GM19324 (cell line): ENCODE results near the gene SLC4A11.

Source experiments
- ATAC-seq: cut with Tn5 transposase; IDR thresholded peaks from one replicate; pipeline ENCODE4 v1.9.1; 2021; ENCODE audit warnings: mild to moderate bottlenecking, moderate library complexity; ENCODE audit not compliant: unreplicated experiment, low FRiP score

Gene SLC4A11

DNA sequence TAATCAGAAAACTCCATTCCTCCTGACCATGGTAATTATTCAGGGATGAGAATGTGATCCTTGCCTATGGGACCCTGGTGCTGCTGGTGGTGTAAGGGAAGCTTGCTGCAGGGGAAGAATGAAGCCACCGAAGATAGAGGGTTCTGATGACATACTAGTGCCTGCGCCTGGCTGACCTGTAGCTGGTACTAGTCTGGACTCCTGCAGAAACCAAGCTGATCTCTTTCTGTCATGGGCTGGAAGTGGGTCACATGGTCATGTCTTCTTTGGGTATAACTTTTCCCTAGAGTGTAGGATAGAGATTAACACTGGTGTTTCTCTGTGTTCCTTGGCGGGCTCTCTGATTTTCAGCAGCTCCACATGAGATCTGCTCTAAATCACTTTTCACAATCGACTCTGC, 8.6 kb upstream of the SLC4A11 start:
- no peak for ATAC-seq

DNA sequence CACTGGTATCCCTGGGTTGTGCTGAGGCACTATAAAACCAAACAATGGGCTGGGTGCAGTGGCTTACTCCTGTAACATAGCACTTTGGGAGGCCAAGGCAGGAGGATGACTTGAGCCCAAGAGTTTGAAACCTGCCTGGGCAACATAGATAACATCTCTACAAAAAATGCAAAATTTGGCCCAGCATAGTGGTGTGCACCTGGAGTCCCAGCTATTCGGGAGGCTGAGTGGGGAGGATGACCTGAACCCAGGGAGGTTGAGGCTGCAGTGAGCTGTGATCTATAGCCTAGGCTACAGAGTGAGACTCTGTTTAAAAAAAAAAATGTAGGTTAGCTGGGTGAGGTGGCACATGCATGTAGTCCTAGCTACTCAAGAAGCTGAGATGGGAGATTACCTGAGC, 7.7 kb upstream of the SLC4A11 start:
- ATAC-seq: no peak

DNA sequence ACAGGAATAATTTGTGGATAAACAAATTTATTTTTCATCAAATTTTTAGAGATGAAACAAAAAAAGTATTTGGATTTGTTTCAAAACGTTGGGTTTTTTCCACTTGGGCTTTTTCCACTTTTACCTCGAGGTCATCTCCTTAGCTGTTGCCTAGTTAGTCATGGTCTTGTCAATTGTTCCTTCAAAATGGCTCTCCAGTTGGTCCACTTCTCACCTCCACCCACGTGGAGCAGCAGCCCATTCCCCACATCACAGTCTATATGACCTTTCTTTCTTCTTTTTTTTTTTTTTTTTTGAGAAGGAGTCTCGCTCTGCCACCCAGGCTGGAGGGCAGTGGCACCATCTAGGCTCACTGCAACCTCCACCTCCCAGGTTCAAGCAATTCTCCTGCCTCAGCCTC, 6.7 kb upstream of the SLC4A11 start:
- no peak for ATAC-seq

DNA sequence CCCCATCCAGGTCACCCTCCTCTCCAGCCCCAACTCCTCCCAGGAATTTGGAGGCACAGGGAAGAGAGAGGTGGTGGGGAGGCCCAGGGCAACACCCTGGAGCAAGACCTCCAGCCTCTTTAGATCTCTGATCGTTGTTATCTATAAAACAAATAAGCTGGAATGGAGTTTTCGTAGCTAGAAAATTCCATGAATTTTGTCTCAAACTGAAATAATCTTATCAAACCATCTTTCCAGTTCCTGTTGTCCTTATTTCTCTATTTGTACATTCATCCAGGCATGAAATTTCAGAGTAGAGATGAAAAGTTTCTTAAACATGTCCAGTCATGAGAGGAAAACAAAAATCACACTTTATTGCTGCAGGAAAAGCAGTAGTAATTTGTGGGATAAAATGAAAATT, 6.2 kb upstream of the SLC4A11 start:
- no peak for ATAC-seq

DNA sequence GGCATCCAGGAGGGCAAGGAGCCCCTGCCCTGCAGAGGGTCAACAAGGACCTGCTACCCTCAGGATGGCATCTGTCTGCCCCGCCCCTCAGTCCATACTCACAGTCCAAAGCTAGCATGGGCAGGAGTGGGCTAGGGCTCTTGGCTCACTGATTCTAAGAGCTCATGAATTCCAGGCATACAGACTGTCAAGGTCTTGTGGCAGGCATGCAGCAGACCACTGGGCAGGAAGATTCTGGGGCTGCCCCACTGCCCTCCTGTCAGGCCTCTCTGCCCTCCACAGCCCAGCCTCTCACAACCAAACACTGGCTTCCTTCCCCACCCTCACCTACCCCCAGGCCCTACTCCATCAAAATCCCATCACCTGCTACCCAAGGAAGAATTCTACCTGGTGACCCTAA, 5.6 kb upstream of the SLC4A11 start:
- ATAC-seq: no peak

- no peak for ATAC-seq
Observed at GRCh38 chr20:3243718-3244358, 4.8 kb upstream of the SLC4A11 start.

- no peak for ATAC-seq
Observed at GRCh38 chr20:3242172-3242692, 3.2 kb upstream of the SLC4A11 start.

GRCh38 chr20:3240776-3241363, 1.9 kb upstream of the SLC4A11 start:
- ATAC-seq: no peak

DNA sequence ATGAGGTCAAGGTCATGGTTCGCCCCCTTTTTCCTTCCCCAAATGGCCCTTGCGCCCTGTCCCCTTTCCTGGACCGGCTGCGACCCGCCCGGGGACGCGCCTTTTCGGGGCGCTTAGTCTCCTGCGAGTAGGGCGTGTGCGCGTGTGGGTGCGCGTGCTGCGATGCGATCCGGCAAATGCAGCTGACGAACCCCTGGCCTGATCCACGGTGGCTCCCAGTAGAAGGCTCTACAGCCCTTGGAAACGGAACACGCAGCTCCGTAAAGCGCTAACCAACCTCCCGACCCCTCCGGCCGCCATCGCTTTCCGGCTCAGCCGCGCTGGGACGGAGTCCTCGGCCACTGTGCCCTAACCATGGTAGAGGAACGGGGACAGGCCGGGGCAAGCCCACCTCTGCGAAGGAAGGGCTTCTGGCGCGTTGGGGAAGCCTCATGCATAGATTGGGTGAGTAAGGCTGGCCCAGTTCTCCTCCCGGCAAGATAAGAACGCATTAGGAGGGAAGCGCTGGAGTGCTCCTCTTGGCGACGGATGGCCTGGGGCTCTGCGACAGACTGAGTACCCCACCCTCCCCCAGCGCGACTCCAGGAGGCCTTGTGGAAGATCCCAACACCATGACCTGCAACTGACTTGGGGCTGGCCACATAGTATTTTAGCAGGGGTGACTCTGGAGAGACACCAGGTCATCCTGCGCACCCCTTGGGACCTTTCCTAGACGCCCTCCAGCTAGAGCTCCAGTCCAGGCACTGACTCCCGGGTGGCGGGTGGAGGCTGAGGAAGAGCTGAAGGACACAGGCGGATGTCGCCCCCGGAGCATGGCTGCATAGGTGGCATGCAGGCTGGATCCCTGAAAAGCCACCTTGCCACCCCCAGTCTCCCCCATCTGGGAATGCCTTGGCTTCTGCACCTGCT, 1.1 kb upstream of the SLC4A11 start:
- ATAC-seq: no peak

DNA sequence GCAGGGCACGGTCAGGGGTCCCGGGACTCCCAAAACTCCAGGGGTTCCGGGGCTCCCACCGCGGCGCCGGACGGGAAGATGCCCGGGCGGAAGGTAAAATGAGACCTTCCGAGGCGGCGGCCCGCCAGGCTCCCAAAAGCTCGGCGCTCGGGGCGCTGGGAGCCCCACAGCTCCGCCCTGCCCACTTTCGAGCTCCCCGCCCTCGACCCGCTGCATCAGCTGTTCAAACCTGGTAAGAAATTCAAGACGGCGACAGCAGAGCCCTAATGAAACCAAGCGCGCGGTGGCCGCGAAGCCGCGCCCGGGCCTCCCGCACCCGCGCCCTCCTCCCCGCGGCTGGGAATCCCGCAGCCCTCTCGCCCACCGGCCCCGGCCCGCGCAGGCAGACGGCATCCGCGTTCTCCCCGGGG, 369 bp downstream of the SLC4A11 start:
- no peak for ATAC-seq

- ATAC-seq: no peak
Observed at GRCh38 chr20:3237958-3238615, 903 bp downstream of the SLC4A11 start.

GRCh38 chr20:3237011-3237957, 1.7 kb downstream of the SLC4A11 start:
- no peak for ATAC-seq

GRCh38 chr20:3235666-3236324, 3.2 kb downstream of the SLC4A11 start:
- no peak for ATAC-seq

DNA sequence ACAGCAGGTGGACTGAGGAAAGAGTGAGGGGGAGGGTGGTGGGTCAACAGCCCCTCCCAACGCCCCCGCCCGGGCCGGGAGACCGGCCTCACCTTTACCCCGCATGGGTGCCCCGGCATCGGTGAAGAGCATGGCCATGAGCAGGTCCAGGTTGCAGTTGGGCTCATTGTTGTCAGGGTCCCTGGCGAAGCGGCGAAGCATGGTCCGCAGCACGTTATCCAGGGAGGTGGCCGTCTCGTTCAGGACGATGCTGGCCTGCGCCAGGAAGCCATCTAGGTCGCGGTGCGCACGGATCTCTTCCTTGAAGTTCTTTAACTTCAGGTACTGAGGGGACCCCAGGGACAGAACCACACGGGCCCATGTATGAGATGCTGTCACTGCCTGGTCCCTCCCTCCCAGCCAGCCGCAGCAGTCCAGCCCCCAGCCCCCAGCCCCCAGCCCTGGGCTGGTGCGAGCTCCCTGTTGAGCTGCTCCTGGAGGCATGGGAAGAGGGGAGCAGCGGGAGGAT, 4.9 kb downstream of the SLC4A11 start:
- ATAC-seq: no peak

DNA sequence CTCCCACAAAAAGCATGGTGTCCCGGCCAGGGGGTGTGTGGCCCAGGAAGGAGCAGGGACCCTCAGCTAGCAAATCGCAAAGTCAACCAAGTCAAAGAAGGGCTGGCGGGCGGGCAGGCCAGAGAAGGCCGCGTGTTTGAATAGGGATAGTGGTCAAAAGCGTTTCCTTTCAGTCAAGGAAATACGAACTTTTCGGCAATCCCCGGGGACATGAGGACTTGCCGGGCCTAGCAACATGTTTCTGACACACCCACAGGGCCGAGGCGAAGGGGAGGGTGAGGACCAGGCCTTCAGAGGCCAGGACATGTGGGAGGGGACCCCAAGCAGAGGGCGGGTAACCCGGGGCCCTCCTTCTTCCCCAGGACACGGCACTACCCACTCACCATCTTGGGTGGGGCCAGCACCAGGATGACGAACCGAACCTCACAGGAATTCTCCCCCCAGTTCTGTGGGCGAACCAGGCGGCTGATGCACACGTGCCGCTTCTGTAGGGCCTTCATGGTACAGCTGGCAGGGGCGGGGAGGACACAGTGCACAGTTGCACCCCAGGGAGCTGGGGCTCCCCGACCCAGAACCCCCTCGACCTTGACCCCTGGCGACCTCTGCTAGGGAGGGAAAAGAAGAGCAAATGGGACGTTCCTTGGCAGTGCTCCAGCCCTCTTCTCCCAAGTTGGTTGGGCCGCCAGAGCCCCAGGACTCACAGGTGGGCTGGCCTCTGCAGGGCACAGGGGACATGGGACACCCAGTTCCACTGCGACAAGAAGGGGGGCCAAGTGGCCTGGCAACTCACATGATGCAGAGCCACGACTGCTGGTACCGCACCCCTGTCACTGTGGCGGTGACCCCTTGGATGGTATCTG, 5.6 kb downstream of the SLC4A11 start:
- ATAC-seq: no peak

DNA sequence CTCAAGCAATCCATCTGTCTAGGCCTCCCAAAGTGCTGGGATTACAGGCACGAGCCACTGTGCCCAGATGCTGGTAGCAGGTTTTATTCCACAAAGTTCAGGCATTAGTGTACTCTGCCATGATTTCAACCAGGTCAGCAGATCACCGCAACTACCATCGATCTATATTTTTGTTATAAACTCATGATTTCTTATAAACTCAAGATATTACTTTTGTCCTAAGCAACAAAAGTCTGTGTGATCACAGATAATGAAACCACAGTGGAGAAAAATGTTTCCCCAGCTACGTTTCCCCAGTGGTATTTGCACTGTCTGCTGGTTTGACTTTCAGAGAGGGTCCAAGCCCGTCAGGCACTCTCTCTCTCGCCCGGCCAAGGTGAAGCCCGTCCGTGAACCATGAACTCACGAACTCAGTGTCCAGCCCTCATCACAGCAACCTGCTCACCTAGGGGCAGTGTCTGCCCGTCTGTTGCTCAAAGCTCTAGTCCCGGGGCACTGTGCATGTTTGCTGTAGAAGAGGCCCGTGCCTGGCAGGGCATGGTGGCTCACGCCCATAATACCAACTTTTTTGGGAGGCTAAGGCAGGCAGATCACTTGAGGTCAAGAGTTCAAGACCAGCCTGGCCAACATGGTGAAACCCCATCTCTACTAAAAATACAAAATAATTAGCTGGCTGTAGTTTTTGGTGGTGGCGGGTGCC, 7.0 kb downstream of the SLC4A11 start:
- ATAC-seq: no peak

DNA sequence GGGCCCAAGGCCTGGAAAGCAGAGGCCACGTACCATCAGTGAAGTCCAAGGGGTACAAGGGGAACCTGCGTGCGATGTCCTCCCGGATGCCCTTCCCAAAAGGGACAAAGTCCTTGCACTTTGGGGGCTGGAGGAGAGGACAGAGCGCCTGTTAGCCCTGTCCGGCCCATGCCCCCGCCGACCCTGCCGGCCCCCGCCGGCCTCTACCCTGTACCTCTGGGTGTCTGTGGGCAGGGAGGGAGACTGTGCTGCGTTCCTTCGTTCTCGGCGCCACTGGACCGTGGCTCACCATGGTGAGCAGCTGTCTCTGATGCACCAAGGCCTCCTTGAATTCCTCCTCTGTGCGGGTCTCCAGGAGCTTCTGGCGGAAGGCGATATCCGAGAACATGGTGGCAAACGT, 7.9 kb downstream of the SLC4A11 start:
- no peak for ATAC-seq

GRCh38 chr20:3229798-3230197, 9.2 kb downstream of the SLC4A11 start:
- ATAC-seq: no peak
